ENCODE data around the gene ZNG1B.
"Not testable (repeated sequence)": the region's sequence is repeated elsewhere in the genome, so short reads cannot be mapped to it uniquely, and the experiment has no call there.

ZNG1B gene

DNA sequence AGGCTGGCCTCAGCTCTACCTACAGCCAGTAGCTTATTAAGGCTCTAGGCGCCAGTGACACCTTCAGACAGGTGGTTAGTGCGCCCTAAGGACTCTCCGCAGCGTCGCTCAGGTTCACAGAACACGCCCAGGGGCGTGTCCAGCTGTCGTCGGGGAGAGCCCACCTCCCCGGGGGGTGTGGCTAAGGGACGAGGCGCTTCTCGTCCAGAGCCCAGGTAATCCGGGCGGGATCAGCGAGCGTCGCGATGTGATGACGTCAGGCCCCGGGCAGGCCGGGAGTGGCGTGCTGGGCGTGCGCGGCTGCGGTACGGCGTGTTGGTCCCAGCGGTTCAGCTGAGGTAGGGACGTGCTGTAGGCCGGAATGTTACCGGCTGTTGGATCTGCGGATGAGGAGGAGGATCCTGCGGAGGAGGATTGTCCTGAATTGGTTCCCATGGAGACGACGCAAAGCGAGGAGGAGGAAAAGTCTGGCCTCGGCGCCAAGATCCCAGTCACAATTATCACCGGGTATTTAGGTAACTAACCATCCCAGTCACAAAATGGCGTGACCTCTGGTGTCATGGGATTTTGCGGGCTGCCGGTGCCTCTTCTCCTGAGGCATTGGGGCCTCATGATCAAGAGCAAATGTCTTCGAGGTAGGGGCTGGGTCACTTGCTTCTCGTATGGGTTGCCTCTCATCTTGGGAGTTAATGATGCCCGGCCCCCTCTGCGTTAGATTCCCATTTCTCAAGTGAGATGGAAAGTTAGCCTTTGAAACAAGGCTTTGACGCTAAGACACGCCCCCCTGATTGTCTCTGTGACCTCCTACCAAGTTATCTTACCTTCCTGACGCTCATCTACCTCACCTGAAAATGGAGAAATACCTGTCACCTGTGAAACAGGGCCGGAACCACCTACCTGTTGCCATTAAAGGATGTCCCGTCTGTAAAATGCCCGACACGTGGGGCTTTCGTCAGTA lies at the start of gene ZNG1B:
Gene ZNG1B (plus strand): TSS at position 184 of the 958 bp plus-strand sequence. CDS start 178 bp downstream, at position 362.
- DNase-seq (ENCODE audit: extremely low read depth in 1 of 2, low read depth in 1 of 2), result peak; percentile 43 to 67

DNA sequence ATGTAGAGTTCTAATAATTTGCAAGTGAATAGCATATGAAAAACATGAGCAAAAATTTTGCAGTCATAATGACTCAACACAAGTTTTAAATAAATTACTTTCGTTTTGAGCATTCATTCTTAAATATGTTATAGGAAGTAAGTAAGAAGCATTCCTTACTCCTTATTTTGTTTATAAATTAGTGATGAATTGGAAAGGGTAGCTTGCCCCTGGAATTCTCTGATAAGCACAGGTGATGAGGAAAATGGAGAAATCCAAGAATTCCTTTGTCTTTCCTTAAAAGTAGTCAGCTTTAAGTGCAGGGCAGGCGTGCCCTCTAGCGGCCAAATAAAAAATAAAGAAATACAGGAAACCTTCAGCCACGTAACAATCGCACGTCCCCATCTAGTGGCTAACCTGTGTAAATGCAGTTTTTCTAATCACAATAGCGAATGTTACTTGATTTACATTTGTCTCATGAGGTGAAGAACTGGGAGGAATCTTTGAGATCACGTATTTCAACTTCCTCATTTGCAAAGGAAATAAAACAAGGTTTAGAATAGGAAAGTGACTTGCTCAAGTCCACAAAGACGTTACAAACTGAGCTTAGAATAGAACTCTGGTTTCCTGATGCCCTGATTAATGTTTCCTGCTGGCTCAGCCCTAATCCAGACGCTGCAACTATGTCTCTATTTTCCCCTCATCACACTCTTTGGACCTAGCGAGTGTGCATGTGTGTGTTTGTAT lies 47.2 kb upstream of the ZNG1B start:
- peak in 1 of 2 donors; percentile 25 for DNase-seq (ENCODE audit: extremely low read depth in 1 of 2, low read depth in 1 of 2)

DNA sequence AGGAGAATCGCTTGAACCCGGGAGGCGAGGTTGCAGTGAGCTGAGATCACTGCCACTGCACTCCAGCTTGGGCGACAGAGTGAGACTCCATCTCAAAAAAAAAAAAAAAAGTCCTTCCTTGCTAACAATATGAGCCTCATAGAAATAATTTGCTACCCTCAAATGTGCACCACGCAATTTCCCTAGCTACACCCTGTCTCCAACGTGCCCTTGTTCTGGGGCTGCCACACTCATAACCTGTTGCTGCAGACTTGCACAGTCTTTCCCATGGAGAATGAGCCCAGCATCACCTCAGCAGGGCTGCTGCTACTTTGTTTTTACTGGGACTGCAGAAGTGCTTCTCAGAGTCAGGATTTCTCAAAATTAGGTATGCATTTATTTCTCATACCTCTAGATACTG lies 46.4 kb upstream of the ZNG1B start:
- no peak for DNase-seq (ENCODE audit: extremely low read depth in 1 of 2, low read depth in 1 of 2)

DNA sequence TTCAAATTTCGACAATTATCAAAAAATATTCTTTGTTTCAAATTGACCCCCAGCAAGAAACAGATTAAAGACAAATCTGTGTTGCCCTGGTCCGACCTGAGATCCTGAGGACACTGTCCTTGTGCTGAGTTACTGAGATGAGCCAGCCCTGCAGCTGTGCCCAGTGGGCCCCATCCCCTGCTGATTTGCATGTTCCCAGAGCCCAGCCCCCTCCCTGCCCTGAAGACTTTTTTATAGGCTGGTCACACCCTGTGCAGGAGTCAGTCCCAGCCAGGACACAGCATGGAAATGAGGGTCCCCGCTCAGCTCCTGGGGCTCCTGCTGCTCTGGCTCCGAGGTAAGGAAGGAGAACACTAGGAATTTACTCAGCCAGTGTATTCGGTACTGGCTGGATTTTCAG lies 31.4 kb upstream of the ZNG1B start:
- DNase-seq (ENCODE audit: extremely low read depth in 1 of 2, low read depth in 1 of 2), result no peak

DNA sequence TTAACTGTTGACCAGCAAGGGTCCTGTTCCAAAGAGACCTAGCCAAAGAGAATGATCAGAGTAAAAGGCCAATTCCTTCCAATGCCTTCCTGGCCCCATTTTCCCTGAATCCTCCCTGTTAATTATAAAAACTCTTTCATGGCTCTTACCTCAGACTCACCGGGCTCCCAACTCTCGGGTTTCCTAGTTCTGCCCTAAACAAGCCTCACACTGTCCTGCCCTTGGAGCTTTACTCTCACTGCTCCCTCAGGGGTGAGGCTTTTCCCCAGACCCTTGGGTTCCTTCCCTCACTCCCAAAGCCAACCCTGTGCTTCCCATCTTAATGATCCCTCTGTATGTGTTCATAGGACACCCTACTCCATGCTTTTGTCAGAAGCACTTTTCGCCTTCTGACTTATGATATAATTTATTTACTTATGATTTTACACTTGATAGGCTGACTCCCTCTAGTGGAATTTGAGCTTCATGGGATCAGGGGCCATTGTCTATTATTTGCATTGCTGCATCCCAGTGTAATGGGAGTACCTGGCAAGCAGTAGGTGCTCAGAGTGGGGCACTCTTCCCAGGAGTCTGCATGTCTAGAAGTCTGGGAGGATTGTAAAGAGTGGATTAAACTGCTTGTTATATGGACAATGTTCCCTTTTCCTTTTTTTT lies 29.9 kb upstream of the ZNG1B start:
- no peak for DNase-seq (ENCODE audit: extremely low read depth in 1 of 2, low read depth in 1 of 2)

DNA sequence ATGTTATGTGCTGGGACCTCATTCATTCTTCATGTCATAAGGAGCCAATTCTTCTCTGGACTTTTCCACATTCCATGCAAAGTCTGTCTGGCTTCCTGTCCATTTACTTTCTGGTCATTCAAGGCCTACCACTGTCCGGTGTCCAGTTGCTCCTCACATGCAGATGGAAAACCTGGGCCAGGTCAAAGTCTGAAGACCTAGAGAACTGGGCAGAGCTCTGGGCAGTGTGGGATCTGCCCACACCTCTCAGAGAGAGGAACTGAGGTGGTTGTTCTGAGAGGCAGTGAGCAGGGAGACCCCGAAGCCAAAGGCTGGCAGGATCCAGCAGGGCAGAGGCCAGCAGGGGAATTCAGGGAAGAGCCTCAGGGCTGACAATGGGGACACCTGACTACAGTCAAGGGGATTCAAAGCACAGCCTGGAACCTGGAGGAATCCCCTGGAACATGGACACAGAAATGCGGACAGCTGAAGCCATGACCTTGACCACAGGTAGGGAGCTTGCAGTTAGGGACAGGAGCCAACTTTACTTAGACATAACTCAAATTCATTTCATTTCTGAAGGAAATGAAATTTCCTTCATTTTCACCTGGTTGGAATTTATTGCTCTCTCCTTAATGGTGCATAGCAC lies 25.7 kb upstream of the ZNG1B start:
- DNase-seq (ENCODE audit: extremely low read depth in 1 of 2, low read depth in 1 of 2), result not testable (repeated sequence)

DNA sequence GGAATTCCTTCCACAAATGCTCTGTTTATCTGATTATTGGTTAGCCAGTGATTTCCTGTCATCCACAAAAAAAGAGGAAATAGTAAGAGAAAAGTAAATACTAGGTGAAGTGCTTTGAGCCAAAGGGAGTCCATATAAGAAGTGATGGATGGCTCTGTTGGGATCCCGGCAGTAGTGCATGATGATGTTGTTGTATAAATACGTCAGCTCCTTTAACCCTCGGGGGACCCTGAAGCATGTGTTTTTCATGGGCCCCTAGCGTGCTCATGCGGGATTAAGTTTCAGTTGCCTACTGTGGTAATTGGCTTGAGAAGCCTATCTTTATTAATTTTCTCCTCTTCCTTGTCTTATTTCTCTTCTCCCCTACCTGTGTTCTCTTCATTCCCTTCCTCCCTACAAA lies 24.7 kb upstream of the ZNG1B start:
- DNase-seq (ENCODE audit: extremely low read depth in 1 of 2, low read depth in 1 of 2), result not testable (repeated sequence)

DNA sequence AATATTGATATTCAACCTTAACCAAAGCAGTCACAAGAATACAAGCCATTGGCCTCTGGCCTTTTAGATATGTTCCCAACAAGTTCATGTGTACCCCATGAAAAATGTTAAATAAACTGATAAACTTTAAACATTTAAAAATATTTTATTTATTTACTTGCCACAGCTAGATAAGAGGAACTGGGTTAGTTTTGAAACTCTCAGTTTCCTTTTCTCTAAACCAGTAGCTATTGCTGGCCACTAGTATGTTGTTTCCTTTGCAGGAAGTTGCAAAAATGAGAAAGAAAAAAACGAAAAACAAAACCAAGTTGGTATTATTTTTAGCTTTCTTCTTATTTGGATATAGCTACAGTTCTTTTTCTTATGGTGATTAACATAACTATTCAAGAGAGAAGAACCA lies 5.7 kb upstream of the ZNG1B start:
- not testable (repeated sequence) for DNase-seq (ENCODE audit: extremely low read depth in 1 of 2, low read depth in 1 of 2)

DNA sequence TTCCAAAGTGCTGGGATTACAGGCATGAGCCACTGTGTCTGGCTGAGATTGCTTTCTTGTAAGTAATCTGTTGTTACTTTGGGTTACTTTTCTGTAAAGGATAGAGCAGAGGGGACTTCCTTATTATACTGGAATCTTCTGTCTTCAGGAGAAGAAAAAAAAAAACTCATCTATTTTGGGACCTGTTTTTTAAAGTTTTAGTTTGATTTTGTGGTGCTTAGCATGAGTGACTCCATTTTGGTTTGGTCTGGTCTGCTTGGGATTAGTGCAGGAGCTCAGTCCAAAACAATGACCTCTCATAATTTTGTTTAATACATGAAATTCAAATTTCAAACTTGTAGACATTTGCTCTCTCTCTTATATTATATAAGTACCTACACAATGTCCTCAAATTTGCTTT lies 4.0 kb upstream of the ZNG1B start:
- DNase-seq (ENCODE audit: extremely low read depth in 1 of 2, low read depth in 1 of 2), result not testable (repeated sequence)

DNA sequence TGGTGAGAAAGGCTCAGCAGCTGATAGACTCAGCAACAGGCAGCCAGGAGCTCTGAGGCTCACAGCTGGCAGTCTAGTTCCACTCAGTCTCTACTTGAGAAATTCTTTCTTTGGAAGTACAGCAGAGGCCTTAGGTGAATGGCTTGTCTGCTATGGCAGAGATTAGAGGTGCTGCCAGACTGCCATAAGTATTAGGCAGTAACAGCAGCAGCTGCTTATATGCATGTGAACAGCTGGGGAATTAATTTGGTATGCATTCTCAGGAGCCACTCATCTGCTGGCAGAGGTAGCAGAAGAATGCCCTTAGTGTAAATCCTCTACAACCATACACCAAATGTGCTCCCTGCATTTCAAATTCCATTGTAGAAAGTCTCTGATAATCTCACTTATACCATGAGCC lies 28.3 kb downstream of the ZNG1B start:
- not testable (repeated sequence) for DNase-seq (ENCODE audit: extremely low read depth in 1 of 2, low read depth in 1 of 2)

DNA sequence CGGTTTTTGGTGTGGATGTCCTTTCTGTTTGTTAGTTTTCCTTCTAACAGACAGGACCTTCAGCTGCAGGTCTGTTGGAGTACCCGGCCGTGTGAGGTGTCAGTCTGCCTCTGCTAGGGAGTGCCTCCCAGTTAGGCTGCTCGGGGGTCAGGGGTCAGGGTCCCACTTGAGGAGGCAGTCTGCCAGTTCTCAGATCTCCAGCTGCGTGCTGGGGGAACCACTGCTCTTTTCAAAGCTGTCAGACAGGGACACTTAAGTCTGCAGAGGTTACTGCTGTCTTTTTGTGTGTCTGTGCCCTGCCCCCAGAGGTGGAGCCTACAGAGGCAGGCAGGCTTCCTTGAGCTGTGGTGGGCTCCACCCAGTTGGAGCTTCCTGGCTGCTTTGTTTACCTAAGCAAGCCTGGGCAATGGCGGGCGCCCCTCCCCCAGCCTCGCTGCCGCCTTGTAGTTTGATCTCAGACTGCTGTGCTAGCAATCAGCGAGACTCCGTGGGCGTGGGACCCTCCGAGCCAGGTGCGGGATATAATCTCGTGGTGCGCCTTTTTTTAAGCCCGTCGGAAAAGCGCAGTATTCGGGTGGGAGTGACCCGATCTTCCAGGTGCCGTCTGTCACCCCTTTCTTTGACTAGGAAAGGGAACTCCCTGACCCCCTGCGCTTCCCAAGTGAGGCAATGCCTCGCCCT lies 39.3 kb downstream of the ZNG1B start:
- DNase-seq (ENCODE audit: extremely low read depth in 1 of 2, low read depth in 1 of 2), result not testable (repeated sequence)

DNA sequence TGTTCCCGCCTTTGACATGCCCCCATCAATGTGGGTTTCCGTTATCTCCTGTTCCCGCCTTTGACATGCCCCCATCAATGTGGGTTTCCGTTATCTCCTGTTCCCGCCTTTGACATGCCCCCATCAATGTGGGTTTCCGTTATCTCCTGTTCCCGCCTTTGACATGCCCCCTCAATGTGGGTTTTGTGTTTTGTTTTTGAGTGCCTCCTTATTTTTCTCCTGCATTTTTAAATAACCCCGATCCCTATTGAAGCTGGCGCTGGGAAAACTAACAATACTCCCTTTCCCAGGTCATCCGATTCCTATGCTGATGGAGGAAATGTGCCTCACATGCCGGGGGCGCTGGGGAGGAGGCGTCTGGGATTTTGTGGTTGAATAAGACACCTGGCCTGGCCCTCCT lies 59.0 kb downstream of the ZNG1B start:
- not testable (repeated sequence) for DNase-seq (ENCODE audit: extremely low read depth in 1 of 2, low read depth in 1 of 2)

DNA sequence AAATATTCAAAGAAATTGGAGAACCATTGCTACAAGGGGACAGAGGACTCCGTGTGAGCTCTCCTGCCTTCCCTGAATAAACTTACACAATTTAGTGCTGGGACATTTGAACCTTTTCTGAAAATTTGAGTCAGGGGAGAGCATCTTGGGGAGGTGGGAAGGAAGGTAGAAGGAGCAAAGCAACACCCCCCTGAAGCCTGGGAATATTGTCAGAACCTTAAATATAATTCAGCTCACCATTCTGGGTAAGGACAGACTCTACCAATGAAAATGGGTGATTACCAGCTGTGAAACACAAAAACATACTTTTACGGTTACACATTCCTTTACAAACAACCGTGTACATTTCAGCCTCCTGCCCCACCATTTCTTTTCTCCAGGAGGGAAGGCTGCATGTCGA lies 60.9 kb downstream of the ZNG1B start, which contains the start of gene FOXD4L1:
Gene FOXD4L1 (plus strand): TSS at position 301 of the 400 bp plus-strand sequence. CDS start 592 bp downstream, outside the sequence.
- DNase-seq (ENCODE audit: extremely low read depth in 1 of 2, low read depth in 1 of 2), result not testable (repeated sequence)

DNA sequence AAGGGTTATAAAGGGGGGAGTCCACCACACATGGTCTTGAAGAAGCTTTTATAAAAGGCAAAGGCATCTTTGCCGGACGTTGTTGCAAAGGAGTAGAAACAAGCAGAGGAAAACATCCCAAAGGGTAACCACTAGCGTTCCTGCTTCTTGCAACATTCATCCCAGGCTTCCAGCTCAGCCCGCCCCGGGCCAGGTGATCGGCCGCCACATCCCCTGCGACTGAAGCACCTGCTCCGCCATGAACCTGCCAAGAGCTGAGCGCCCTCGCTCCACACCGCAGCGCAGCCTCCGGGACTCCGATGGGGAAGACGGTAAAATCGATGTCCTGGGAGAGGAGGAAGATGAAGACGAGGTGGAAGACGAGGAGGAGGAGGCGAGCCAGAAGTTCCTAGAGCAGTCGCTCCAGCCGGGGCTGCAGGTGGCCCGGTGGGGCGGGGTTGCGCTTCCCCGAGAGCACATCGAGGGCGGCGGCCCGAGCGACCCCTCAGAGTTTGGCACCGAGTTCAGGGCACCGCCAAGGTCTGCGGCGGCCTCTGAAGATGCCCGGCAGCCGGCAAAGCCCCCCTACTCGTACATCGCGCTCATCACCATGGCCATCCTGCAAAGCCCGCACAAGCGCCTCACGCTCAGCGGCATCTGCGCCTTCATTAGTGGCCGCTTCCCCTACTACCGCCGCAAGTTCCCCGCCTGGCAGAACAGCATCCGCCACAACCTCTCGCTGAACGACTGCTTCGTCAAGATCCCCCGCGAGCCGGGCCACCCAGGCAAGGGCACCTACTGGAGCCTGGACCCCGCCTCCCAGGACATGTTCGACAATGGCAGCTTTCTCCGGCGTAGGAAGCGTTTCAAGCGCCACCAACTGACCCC lies 61.8 kb downstream of the ZNG1B start:
- not testable (repeated sequence) for DNase-seq (ENCODE audit: extremely low read depth in 1 of 2, low read depth in 1 of 2)

DNA sequence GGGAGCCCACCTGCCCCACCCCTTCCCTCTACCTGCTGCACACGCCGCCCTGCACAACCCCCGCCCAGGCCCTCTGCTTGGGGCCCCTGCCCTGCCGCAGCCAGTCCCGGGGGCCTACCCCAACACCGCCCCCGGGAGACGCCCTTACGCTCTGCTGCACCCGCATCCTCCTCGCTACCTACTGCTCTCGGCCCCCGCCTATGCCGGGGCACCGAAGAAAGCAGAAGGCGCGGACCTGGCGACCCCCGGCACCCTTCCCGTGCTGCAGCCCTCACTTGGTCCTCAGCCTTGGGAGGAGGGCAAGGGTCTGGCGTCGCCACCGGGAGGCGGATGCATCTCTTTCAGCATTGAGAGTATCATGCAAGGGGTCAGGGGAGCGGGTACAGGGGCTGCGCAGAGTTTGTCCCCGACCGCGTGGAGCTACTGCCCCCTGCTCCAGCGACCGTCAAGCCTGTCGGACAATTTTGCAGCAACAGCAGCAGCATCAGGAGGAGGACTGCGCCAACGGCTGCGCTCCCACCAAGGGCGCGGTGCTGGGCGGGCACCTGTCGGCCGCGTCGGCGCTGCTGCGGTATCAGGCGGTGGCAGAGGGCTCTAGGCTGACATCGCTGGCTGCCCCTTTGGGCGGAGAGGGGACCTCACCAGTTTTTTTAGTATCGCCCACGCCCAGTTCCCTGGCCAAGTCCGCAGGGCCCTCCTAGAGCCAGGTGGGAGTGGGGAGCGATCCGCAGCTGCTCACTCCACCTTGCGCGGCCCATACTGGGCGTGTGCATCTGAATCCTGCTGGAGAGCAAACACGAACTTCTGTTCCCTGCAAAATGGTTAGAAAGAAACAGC lies 62.6 kb downstream of the ZNG1B start:
- not testable (repeated sequence) for DNase-seq (ENCODE audit: extremely low read depth in 1 of 2, low read depth in 1 of 2)

DNA sequence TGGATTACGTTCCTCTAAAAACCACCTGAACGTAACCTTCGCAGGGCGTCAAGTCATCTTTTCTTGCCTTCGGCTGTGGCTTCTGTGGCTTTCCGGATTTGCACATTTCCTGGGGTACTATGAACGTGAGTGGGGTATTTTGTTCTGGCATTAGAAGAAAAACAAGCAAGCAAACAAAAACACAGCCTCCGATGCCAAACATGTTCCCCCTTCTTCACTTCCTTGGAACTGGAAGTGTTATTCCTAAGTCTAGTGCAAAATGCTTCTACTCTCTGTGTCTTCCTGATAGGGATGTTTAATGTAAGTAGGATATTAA lies 63.2 kb downstream of the ZNG1B start:
- not testable (repeated sequence) for DNase-seq (ENCODE audit: extremely low read depth in 1 of 2, low read depth in 1 of 2)

DNA sequence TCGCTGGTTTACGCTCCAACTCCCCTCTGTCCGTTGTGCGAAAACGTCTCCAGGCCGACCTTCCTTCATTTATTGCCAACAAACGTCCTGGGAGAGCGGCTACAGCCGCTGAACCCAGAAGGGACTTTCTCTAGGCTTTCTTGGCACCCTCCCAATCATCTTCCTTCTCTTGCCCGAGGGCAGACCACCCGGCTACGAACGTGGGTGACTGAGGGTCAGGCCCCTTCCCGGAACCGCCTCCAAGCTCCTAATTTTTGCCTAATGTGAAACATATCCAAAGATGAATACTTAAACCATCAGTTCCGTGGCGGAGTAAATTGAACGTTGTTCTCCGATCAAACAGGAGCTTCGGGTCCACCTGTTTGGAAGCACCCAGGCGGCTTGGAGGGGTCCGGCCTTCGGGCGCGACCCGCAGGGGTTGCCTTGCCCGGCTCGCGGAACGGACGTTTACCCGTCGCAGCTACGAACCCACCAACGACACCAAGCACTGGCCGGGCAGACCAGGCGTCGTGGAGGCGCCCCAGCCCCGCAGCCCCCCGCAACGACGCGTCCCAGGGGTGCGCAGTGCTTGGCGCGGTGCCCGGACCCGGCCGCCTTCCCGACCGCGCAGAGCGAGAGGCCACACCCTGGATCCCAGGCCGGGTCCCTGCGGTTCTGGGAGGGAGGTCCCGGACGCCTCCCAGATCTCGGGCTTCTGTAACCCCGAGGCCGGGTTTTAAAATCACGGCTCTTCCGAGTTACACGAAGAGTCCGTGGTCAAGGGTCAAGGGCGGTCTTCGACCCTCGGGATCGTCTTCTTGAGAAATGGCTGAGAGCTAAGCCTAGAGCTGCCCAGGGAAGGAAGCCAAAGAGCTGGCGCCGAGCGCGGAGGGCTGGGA lies 65.0 kb downstream of the ZNG1B start:
- DNase-seq (ENCODE audit: extremely low read depth in 1 of 2, low read depth in 1 of 2), result not testable (repeated sequence)
